Body of pancreas (tissue), 4 donors: ENCODE measurements around the gene CSNK2A3. TPM values are rescaled to one million over a fixed set of nuclear protein-coding genes. Genes with fewer than 3 reads are reported as not detected.

Experiments
- ATAC-seq: fragments of 150-250 bp; one replicate; pipeline ENCODE4 v1.9.1; 2016
- DNase-seq, 4 donors: peaks; one replicate each; pipeline ENCODE4 v3.0.0-alpha.2; 2019
- H3K27ac ChIP-seq, 4 donors: fragments of 200-600 bp; sonication (generic); 1 replicate in 3 of 4; 2 replicates in 1 of 4; pipeline versions ENCODE4 v1.5.1 to v1.6.1; 2016 to 2019; ENCODE audit warnings: mild to moderate bottlenecking in 1 of 4, mixed read lengths in 1 of 4, moderate library complexity in 1 of 4
- H3K27me3 ChIP-seq, 2 donors: fragments of 200-600 bp; sonication (generic); one replicate each; pipeline ENCODE4 v1.6.0; 2016; ENCODE audit warnings: mild to moderate bottlenecking in 1 of 2
- H3K36me3 ChIP-seq, 2 donors: fragments of 200-600 bp; sonication (generic); replicated peaks in 1 of 2; 2 replicates each; pipeline ENCODE4 v1.5.1; 2016; ENCODE audit warnings: low read depth in 2 of 2; ENCODE audit not compliant: insufficient read depth in 1 of 2
- H3K4me1 ChIP-seq: fragments of 200-600 bp; sonication (generic); one replicate; pipeline ENCODE4 v1.6.0; 2016
- H3K4me3 ChIP-seq, 2 donors: fragments of 200-600 bp; sonication (generic); 1 replicate in 1 of 2; 2 replicates in 1 of 2; pipeline ENCODE4 v1.5.1; 2016 to 2019
- H3K9me3 ChIP-seq, 3 donors: fragments of 200-600 bp; sonication (generic); 1 replicate in 2 of 3; 2 replicates in 1 of 3; pipeline ENCODE4 v1.5.1; 2016
- POLR2A ChIP-seq, 3 donors: fragments of 450-650 bp; IDR thresholded peaks; one replicate each; pipeline ENCODE4 v1.6.1; 2016; ENCODE audit warnings: antibody characterized with exemption in 3 of 3, mild to moderate bottlenecking in 2 of 3
- WGBS, 2 donors: methylation state at CpG; one replicate each; pipeline ENCODE4 v1.1.5; 2017; 5-methylcytosine and 5-hydroxymethylcytosine counted together
- intact Hi-C: fragments of 100-400 bp; cut with DNase I; formaldehyde crosslinking; loops from one replicate; pipeline ENCODE4 v1.15.1; 2023
- total RNA-seq, 2 donors: library from RNA; depleted of rRNA; stranded (reverse); fragments of >200 nt; gene quantifications; one replicate each; pipeline ENCODE4 v1.1.0, GENCODE V29; 2016
- TF ChIP-seq, protein P1 (sequence below), 7 experiments: fragments of 450-650 bp in 4 of 7; fragments of 200-600 bp in 3 of 7; sonication (generic) in 3 of 7; IDR thresholded peaks; one replicate each; pipeline ENCODE4 v1.5.1; 2016 to 2019; ENCODE audit warnings: antibody characterized with exemption in 7 of 7

Gene CSNK2A3
- total RNA-seq, 2 donors from 2014 or later, result 0.78 TPM; not detected in 1

DNA sequence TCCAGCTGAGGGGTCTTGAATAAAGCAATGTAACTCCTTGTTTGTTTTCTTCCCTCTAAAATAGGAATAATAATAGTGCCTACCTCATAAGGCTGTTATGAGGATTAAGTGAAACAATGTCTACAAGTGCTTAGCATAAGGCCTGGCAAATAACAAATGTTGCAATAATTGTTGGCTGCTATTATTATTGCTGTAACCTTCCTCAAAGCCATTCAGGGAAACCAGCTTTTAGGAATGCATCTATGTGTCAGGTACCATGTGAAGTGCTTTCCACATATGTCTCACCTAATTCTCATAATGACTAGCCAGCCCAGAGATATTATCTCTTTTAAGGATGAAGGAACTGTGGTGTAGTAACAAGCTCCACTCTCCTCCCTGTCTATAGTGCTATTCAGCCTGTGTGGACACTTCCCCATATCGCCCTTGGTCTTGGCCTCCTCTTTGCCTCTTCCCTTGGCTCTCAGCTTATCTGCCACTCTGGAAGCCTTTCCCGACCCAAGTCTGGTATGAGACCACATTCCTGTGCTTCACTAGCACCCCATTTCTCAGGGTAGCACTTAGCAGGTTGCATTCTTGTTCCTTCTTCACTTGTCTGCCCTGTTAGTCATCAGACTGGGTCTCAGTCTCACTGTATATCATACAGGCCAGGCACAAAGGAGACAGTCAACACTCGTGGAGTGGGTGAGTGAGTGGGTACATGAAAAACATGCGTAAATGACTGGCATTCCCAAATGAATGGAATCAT lies 23.8 kb downstream of the CSNK2A3 start:
- TF ChIP-seq POLR2A (IDR thresholded peaks at IDR 0.05), result no peak
- TF ChIP-seq, protein P1, sequence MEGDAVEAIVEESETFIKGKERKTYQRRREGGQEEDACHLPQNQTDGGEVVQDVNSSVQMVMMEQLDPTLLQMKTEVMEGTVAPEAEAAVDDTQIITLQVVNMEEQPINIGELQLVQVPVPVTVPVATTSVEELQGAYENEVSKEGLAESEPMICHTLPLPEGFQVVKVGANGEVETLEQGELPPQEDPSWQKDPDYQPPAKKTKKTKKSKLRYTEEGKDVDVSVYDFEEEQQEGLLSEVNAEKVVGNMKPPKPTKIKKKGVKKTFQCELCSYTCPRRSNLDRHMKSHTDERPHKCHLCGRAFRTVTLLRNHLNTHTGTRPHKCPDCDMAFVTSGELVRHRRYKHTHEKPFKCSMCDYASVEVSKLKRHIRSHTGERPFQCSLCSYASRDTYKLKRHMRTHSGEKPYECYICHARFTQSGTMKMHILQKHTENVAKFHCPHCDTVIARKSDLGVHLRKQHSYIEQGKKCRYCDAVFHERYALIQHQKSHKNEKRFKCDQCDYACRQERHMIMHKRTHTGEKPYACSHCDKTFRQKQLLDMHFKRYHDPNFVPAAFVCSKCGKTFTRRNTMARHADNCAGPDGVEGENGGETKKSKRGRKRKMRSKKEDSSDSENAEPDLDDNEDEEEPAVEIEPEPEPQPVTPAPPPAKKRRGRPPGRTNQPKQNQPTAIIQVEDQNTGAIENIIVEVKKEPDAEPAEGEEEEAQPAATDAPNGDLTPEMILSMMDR (IDR thresholded peaks at IDR 0.05), result no peak
- no peak for ATAC-seq
- intact Hi-C loops, result no loop called here
- Histone ChIP-seq H3K27me3 (no peaks in the 10 kb centered on the region), H3K9me3 (no peaks in the 10 kb centered on the region), H3K4me1 (no peaks in the 10 kb centered on the region), H3K27ac (no peak overlapping the region), H3K4me3 (no peak overlapping the region), H3K36me3 (no peaks in the 10 kb centered on the region)
- DNase-seq, result no peak
- WGBS, 2 donors, result 71 to 79% methylated on average over 4 of the region's 4 CpGs

DNA sequence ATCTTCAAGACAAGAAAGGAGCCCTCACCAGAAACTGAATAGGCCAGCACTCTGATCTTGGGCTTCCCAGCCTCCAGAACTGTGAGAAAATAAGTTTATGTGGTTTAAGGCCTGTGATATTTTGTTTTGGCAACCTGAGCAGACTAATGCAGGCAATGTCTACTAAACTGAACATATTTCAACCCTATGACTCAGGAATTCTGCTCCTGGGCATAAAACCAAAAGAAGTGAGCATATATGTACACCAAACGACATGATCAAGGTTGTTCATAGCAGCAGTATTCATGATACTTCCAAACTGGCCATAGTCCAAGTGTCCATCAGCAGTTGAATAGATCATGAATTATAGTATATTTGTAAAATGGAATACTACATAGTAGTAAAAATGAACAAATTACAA lies 29.0 kb downstream of the CSNK2A3 start:
- Histone ChIP-seq H3K9me3 (no peaks in the 10 kb centered on the region), H3K27me3 (no peaks in the 10 kb centered on the region), H3K4me3 (no peak overlapping the region), H3K4me1 (no peaks in the 10 kb centered on the region), H3K36me3 (no peaks in the 10 kb centered on the region), H3K27ac (no peak overlapping the region)
- ATAC-seq (no peak), DNase-seq (no peak)
- intact Hi-C loops, result no loop called here
- no peak for TF ChIP-seq POLR2A (IDR thresholded peaks at IDR 0.05)
- TF ChIP-seq, protein P1 (IDR thresholded peaks at IDR 0.05), result no peak
- WGBS, 2 donors, result 42 to 46% methylated on average over 1 of the region's 1 CpG

DNA sequence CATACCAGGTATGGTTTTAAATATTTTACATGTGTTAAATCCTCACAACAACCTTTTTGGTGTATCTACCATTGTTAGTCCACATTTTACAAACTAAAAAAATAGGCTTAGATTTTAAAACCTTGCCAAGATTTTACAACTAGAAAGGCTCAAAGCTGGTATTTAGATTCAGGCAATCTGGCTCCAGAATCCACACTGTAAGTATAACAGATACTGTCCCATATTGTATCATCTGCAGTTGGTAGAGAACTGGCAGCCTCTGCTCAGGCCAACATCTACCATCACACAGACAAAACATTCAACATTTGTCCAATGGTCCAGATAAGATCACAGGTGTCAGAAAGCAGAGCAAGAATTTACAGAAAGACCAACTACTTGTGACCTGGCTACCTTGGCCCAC lies 30.9 kb downstream of the CSNK2A3 start:
- H3K4me3 ChIP-seq, result no peak overlapping the region
- TF ChIP-seq, protein P1 (IDR thresholded peaks at IDR 0.05), result no peak
- no peak for TF ChIP-seq POLR2A (IDR thresholded peaks at IDR 0.05)
- no peak for ATAC-seq
- H3K4me1 ChIP-seq, result no peaks in the 10 kb centered on the region
- H3K9me3 ChIP-seq, result no peaks in the 10 kb centered on the region
- H3K27me3 ChIP-seq, result no peaks in the 10 kb centered on the region
- no peak overlapping the region for H3K27ac ChIP-seq
- intact Hi-C loops, result no loop called here
- H3K36me3 ChIP-seq, result no peaks in the 10 kb centered on the region
- DNase-seq, result no peak

DNA sequence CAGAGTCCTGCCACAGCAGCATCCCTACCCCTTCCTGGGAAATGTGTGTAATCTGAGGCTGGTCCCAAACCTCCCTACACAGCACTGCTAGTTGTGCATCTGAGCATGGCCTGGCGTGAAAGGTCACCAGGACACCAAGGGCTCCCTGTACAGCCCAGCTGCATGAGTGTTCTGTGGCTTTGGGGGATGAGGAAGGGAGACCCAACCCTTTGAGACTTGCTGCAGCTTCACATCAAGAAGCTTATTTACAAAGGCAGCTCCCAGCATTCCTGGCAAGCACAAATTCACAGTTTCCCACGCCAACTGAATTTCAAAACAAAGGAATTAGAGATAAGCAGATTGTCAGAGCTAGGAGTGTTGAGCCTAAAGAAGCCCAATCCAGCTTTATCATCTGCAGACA lies 32.2 kb downstream of the CSNK2A3 start:
- ATAC-seq (no peak), DNase-seq (no peak)
- no peaks in the 10 kb centered on the region for H3K36me3 ChIP-seq
- TF ChIP-seq POLR2A (IDR thresholded peaks at IDR 0.05), result no peak
- TF ChIP-seq, protein P1 (IDR thresholded peaks at IDR 0.05), result no peak
- no peak overlapping the region for H3K4me3 ChIP-seq
- H3K27me3 ChIP-seq, result no peaks in the 10 kb centered on the region
- H3K9me3 ChIP-seq, result no peaks in the 10 kb centered on the region
- 55 to 64% methylated on average over 2 of the region's 2 CpGs for WGBS, 2 donors
- intact Hi-C loops, result no loop called here
- H3K27ac ChIP-seq, result no peak overlapping the region
- no peaks in the 10 kb centered on the region for H3K4me1 ChIP-seq

DNA sequence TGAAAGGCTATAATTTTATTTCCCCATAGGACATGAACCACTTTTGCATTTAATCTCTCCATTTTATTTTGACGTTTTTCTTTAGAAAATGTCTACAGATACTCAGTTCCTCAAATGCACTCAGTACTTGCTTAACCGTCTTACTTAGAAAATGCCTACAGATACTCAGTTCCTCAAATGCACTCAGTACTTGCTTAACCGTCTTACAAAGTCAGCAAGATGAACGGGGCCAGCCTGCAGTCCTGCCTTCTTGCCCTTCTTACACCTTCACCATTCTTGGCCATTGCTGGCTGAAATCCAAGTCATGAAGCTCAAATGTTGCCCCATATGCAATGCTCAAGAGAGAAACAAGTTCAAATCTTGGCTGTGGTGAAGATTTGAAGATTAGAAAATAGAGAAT lies 34.1 kb downstream of the CSNK2A3 start:
- 66 to 79% methylated on average over 4 of the region's 4 CpGs for WGBS, 2 donors
- no peaks in the 10 kb centered on the region for H3K9me3 ChIP-seq
- ATAC-seq (no peak), DNase-seq (peak in 1 of 4 donors; percentile 22)
- no peak for TF ChIP-seq POLR2A (IDR thresholded peaks at IDR 0.05)
- TF ChIP-seq, protein P1 (IDR thresholded peaks at IDR 0.05), result no peak
- no peak overlapping the region for H3K4me3 ChIP-seq
- H3K4me1 ChIP-seq, result peaks cover 5% of the 10 kb centered on the region
- H3K27ac ChIP-seq, result no peak overlapping the region
- intact Hi-C loops, result no loop called here
- no peaks in the 10 kb centered on the region for H3K36me3 ChIP-seq
- H3K27me3 ChIP-seq, result no peaks in the 10 kb centered on the region
